Panc1 (cell line): ENCODE measurements around the gene SNX9. TPM values are rescaled to one million over a fixed set of nuclear protein-coding genes. Genes with fewer than 3 reads are reported as not detected.
A peak's percentile ranks its signal among the peaks of the same experiment; 100 is the strongest.

Experiments used
- ATAC-seq: fragments of 200-7000 bp; cut with Tn5 transposase; 2 replicates; pipeline ENCODE4 v1.9.1; 2020; ENCODE audit warnings: mild to moderate bottlenecking, moderate library complexity
- BruUV-seq: library from RNA; stranded (reverse); fragments of 400-500 nt; replicated peaks from 2 replicates; lab custom pipeline; 2021; lab: Mats Ljungman, UMichigan
- CTCF ChIA-PET: fragments of 300-600 bp; sonication (Branson Sonifier 250); formaldehyde crosslinking; loops from one replicate; lab custom pipeline; 2022; ENCODE audit warnings: antibody characterized with exemption; lab: Charles Lee
- POLR2A ChIA-PET: fragments of 300-600 bp; sonication (Branson Sonifier 250); formaldehyde crosslinking; loops from one replicate; lab custom pipeline; 2022; ENCODE audit warnings: antibody characterized with exemption; lab: Charles Lee
- DNase-seq: peaks from one replicate; pipeline ENCODE4 v3.0.0-alpha.2; 2010; ENCODE audit warnings: low read depth, low spot score
- H3K27ac ChIP-seq: 2 replicates; pipeline ENCODE4 v1.5.1; 2011; ENCODE audit warnings: mild to moderate bottlenecking, low read length, inconsistent platforms
- H3K27me3 ChIP-seq: fragments of 200-500 bp; sonication (Bioruptor generic); 2 replicates; pipeline ENCODE4 v1.6.0; 2014; ENCODE audit warnings: low read length, inconsistent platforms; ENCODE audit not compliant: control insufficient read depth, insufficient read depth
- H3K36me3 ChIP-seq: fragments of 200-500 bp; sonication (Bioruptor generic); 2 replicates; pipeline ENCODE4 v1.5.1; 2014; ENCODE audit warnings: inconsistent platforms, mild to moderate bottlenecking, low read length, moderate library complexity; ENCODE audit not compliant: control insufficient read depth, insufficient read depth
- H3K4me1 ChIP-seq: 2 replicates; pipeline ENCODE4 v1.5.1; 2011; ENCODE audit warnings: inconsistent platforms, mild to moderate bottlenecking, low read length, moderate library complexity; ENCODE audit not compliant: control insufficient read depth, insufficient read depth
- H3K4me3 ChIP-seq, 2 experiments: 2 replicates each; pipeline ENCODE4 v1.5.1; 2011 to 2012; ENCODE audit warnings: low read depth in 2 of 2, low read length in 2 of 2, mild to moderate bottlenecking in 2 of 2, inconsistent platforms in 1 of 2, moderate library complexity in 1 of 2
- H3K9me3 ChIP-seq: fragments of 200-500 bp; sonication (Bioruptor generic); 2 replicates; pipeline ENCODE4 v1.5.1; 2014; ENCODE audit warnings: low read depth, mild to moderate bottlenecking, inconsistent platforms, low read length, moderate library complexity; ENCODE audit not compliant: control insufficient read depth, insufficient read depth
- CTCF ChIP-seq: fragments of 450-650 bp; IDR thresholded peaks from 2 replicates; pipeline ENCODE4 v1.5.1; 2017; ENCODE audit warnings: mild to moderate bottlenecking
- POLR2AphosphoS5 ChIP-seq: IDR thresholded peaks from 2 replicates; pipeline ENCODE4 v1.6.1; 2012; ENCODE audit warnings: mild to moderate bottlenecking, low read depth, low read length, moderate library complexity
- REST ChIP-seq, 2 experiments: IDR thresholded peaks; 2 replicates each; pipeline ENCODE4 v1.6.1; 2011 to 2012; ENCODE audit warnings: low read depth in 2 of 2, control low read depth in 1 of 2, low read length in 1 of 2, mild to moderate bottlenecking in 1 of 2, moderate library complexity in 1 of 2; ENCODE audit not compliant: insufficient read depth in 1 of 2
- SIN3A ChIP-seq: IDR thresholded peaks from 2 replicates; pipeline ENCODE4 v1.6.1; 2012; ENCODE audit warnings: low read depth, mild to moderate bottlenecking, low read length, moderate library complexity, borderline replicate concordance; ENCODE audit not compliant: insufficient read depth
- TCF7L2 ChIP-seq: IDR thresholded peaks from 2 replicates; pipeline ENCODE4 v1.6.1; 2011; ENCODE audit warnings: mild to moderate bottlenecking, low read depth, low read length, inconsistent platforms
- in situ Hi-C: cut with HindIII; loops from 2 replicates; pipeline ENCODE4 v1.10.0; 2016; ENCODE audit warnings: low sequenced_read_pairs, low pct_unique_long_range_greater_than_20kb
- intact Hi-C: fragments of 100-400 bp; cut with micrococcal nuclease; formaldehyde crosslinking; loops from one replicate; pipeline ENCODE4 v1.10.0; 2022; ENCODE audit not compliant: unreplicated experiment
- total RNA-seq: library from RNA; stranded (reverse); gene quantifications from one replicate; pipeline ENCODE4 v1.2.1, GENCODE V29; 2021; ENCODE audit not compliant: unreplicated experiment

The SNX9 gene
- total RNA-seq, 1 experiment from 2014 or later, result 46.0 TPM

- Histone ChIP-seq H3K9me3 (no peaks in the 10 kb centered on the region), H3K4me3 (no peak overlapping the region), H3K4me1 (peaks cover 52% of the 10 kb centered on the region), H3K36me3 (no peaks in the 10 kb centered on the region), H3K27ac (peak overlapping the region; percentile 64), H3K27me3 (no peaks in the 10 kb centered on the region)
- in situ Hi-C loops, result no loop called here
- POLR2A ChIA-PET, result interaction anchor here (0.6 to 1.2 kb wide), 2 partner anchors 41 to 75 kb away, joined by 3 to 7 read pairs; no protein-coding TSS in a partner anchor
- intact Hi-C loops, result no loop called here
- no TSS peak for BruUV-seq
- TF ChIP-seq CTCF (no peak), TCF7L2 (no peak), POLR2AphosphoS5 (no peak), SIN3A (no peak), REST (IDR thresholded peaks at IDR 0.05; ENCODE audit: insufficient read depth in 1 of 2, low read depth in 2 of 2, low read length in 1 of 2) (no peak)
- DNase-seq (no peak), ATAC-seq (no peak)
- CTCF ChIA-PET, result no interaction called here
Measured at GRCh38 chr6:157832250-157832967, 9.4 kb downstream of the SNX9 start.

DNA sequence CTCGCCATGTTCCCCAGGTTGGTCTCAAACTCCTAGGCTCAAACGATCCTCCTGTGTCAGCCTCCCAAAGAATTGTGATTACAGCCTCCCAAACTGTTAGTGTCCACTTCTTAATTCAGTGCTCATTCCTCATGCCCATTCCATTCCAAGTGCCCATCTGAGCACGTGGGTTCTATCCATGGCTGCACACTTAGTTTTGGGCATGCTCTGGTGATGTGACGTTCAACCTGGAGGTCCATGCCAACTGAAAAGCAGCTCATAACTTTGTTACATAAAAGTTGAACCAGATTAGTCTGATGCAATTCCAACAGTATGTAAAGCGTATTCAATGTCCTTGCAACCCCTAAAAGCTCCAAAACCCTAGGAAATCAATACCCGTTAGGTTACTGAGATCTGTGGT is 11.5 kb downstream of the SNX9 start:
- H3K36me3 ChIP-seq, result no peaks in the 10 kb centered on the region
- TF ChIP-seq CTCF (no peak), REST (IDR thresholded peaks at IDR 0.05; ENCODE audit: insufficient read depth in 1 of 2, low read depth in 2 of 2, low read length in 1 of 2) (no peak), TCF7L2 (no peak), POLR2AphosphoS5 (no peak)
- H3K4me3 ChIP-seq, result no peak overlapping the region
- H3K27ac ChIP-seq, result no peak overlapping the region
- H3K27me3 ChIP-seq, result no peaks in the 10 kb centered on the region
- DNase-seq, result no peak
- BruUV-seq, result no TSS peak
- peaks cover 67% of the 10 kb centered on the region for H3K4me1 ChIP-seq
- POLR2A ChIA-PET, result interaction anchor here (0.6 kb wide), 1 partner anchor 1376 kb away, joined by 3 read pairs; no protein-coding TSS in a partner anchor
- no peak for ATAC-seq
- intact Hi-C loops, result no loop called here
- in situ Hi-C loops, result no loop called here
- no peaks in the 10 kb centered on the region for H3K9me3 ChIP-seq
- CTCF ChIA-PET, result no interaction called here
